ENCODE data around the gene NBAS. TPM values are rescaled to one million over a fixed set of nuclear protein-coding genes. Genes with fewer than 3 reads are reported as not detected.

NBAS gene
- total RNA-seq, 1 experiment from 2014 or later, result 32.5 TPM

- H3K9ac ChIP-seq (ENCODE audit: extremely low read depth, insufficient read length, low read length), result no peak overlapping the region
- no peak overlapping the region for H3K4ac ChIP-seq (ENCODE audit: low read depth, low read length)
- Mint-ChIP-seq H3K27me3 (ENCODE audit: low read depth) (no peaks in the 10 kb centered on the region), H3K4me3 (no peak overlapping the region), H3K4me1 (no peaks in the 10 kb centered on the region), H3K36me3 (ENCODE audit: insufficient read depth in 1 of 3, low read depth in 3 of 3) (peaks cover 2 to 9% (median 4%) of the 10 kb centered on the region in 3 experiments; a peak in 4 of 7 replicates), H3K27ac (no peak overlapping the region; a peak in 1 of 7 replicates), H3K9me3 (no peaks in the 10 kb centered on the region)
- H2BK5ac ChIP-seq (ENCODE audit: insufficient read length, low read length), result no peak overlapping the region
- H2BK12ac ChIP-seq (ENCODE audit: insufficient read length, low read depth, low read length), result no peak overlapping the region
- no peaks in the 10 kb centered on the region for H3K27me3 ChIP-seq (ENCODE audit: insufficient read depth, low read length)
- no peak overlapping the region for H3K18ac ChIP-seq (ENCODE audit: insufficient read length, low read depth, low read length)
- no peaks in the 10 kb centered on the region for H3K79me1 ChIP-seq (ENCODE audit: insufficient read depth, low read depth, low read length, poor library complexity, severe bottlenecking)
- no peaks in the 10 kb centered on the region for H3K9me3 ChIP-seq (ENCODE audit: control insufficient read depth, low read depth, low read length)
- H2AK5ac ChIP-seq (ENCODE audit: insufficient read length, low read length), result no peak overlapping the region
- H4K5ac ChIP-seq (ENCODE audit: insufficient read length, low read depth, low read length), result no peak overlapping the region
- H4K20me1 ChIP-seq (ENCODE audit: control insufficient read depth, insufficient read depth, insufficient read length), result no peaks in the 10 kb centered on the region
- no peak overlapping the region for H3K56ac ChIP-seq (ENCODE audit: insufficient read length, low read depth, low read length)
- no peaks in the 10 kb centered on the region for H3K23me2 ChIP-seq (ENCODE audit: insufficient read length, low read depth, low read length, poor library complexity, severe bottlenecking)
- H3K27ac ChIP-seq (ENCODE audit: insufficient read length, low read depth, low read length), result no peak overlapping the region
- H3T11ph ChIP-seq (ENCODE audit: low read length), result no peak overlapping the region
- no peak overlapping the region for H3K4me2 ChIP-seq (ENCODE audit: insufficient read depth, insufficient read length, low read length)
- no peak overlapping the region for H2AFZ ChIP-seq (ENCODE audit: low read length)
- DNase-seq, result no peak
- WGBS (ENCODE audit: extremely low coverage, insufficient read length, low lambda C conversion rate), result no CpG with 5 or more reads among the region's 2 CpGs
- H3K14ac ChIP-seq (ENCODE audit: insufficient read depth, low read length), result no peak overlapping the region
- H3K4me1 ChIP-seq (ENCODE audit: insufficient read depth, low read length), result no peaks in the 10 kb centered on the region
- H2BK20ac ChIP-seq (ENCODE audit: low read depth, low read length, poor library complexity, severe bottlenecking), result no peak overlapping the region
- H4K8ac ChIP-seq (replicated peaks; ENCODE audit: insufficient read length, low read depth, low read length), result no peak overlapping the region
- no peak overlapping the region for H2BK120ac ChIP-seq (ENCODE audit: low read depth, low read length, poor library complexity, severe bottlenecking)
- no peak overlapping the region for H2BK15ac ChIP-seq (ENCODE audit: low read depth, low read length)
- H4K91ac ChIP-seq (ENCODE audit: insufficient read length, low read depth, low read length), result no peak overlapping the region
- H3K79me2 ChIP-seq (ENCODE audit: insufficient read depth, low read length), result no peaks in the 10 kb centered on the region
- no peak overlapping the region for H3K23ac ChIP-seq (ENCODE audit: insufficient read length, low read depth, low read length)
- no peak for TF ChIP-seq CTCF (conservative IDR thresholded peaks at IDR 0.05)
Observed at GRCh38 chr2:15548974-15549373, 12.2 kb downstream of the NBAS start.
